ENCODE data around the gene KISS1R.
A peak's percentile ranks its signal among the peaks of the same experiment; 100 is the strongest.
"Not testable (repeated sequence)": the region's sequence is repeated elsewhere in the genome, so short reads cannot be mapped to it uniquely, and the experiment has no call there.

KISS1R gene

GRCh38 chr19:952049-952679, 35.0 kb downstream of the KISS1R start:
- peak; percentile 28 for DNase-seq (ENCODE audit: low read depth, low spot score)

GRCh38 chr19:952680-953444, 35.7 kb downstream of the KISS1R start:
- DNase-seq (ENCODE audit: low read depth, low spot score) = peak; percentile 72

GRCh38 chr19:953445-954271, 36.5 kb downstream of the KISS1R start:
- peak; percentile 65 for DNase-seq (ENCODE audit: low read depth, low spot score)

GRCh38 chr19:954272-954671, 37.1 kb downstream of the KISS1R start:
- DNase-seq (ENCODE audit: low read depth, low spot score) = no peak

- DNase-seq (ENCODE audit: low read depth, low spot score) = peak; percentile 62
These were observed 37.8 kb downstream of the KISS1R start for GRCh38 chr19:954672-955494.

- DNase-seq (ENCODE audit: low read depth, low spot score) = peak; percentile 97
These were observed 39.0 kb downstream of the KISS1R start for GRCh38 chr19:955803-956765.

- DNase-seq (ENCODE audit: low read depth, low spot score) = peak; percentile 96
These were observed 39.8 kb downstream of the KISS1R start for GRCh38 chr19:956766-957440.

- not testable (repeated sequence) for DNase-seq (ENCODE audit: low read depth, low spot score)
These were observed 40.4 kb downstream of the KISS1R start for GRCh38 chr19:957578-957977.

GRCh38 chr19:958967-959855, 42.1 kb downstream of the KISS1R start:
- peak; percentile 51 for DNase-seq (ENCODE audit: low read depth, low spot score)

GRCh38 chr19:960020-960419, 42.9 kb downstream of the KISS1R start:
- DNase-seq (ENCODE audit: low read depth, low spot score) = peak; percentile 42

- no peak for DNase-seq (ENCODE audit: low read depth, low spot score)
These were observed 43.4 kb downstream of the KISS1R start for GRCh38 chr19:960601-960938.

GRCh38 chr19:961866-962620, 44.9 kb downstream of the KISS1R start:
- DNase-seq (ENCODE audit: low read depth, low spot score) = peak; percentile 32

- no peak for DNase-seq (ENCODE audit: low read depth, low spot score)
These were observed 45.7 kb downstream of the KISS1R start for GRCh38 chr19:962683-963400.

- DNase-seq (ENCODE audit: low read depth, low spot score) = peak; percentile 69
These were observed 46.4 kb downstream of the KISS1R start for GRCh38 chr19:963486-963951.

GRCh38 chr19:964116-964520, 47.0 kb downstream of the KISS1R start:
- DNase-seq (ENCODE audit: low read depth, low spot score) = no peak

GRCh38 chr19:964761-965694, 47.9 kb downstream of the KISS1R start:
- no peak for DNase-seq (ENCODE audit: low read depth, low spot score)
